Right atrium auricular region (tissue), 2 donors: ENCODE results near the gene PGBD1. TPM values are rescaled to one million over a fixed set of nuclear protein-coding genes. Genes with fewer than 3 reads are reported as not detected.

ENCODE experiments used
- DNase-seq: peaks from one replicate; pipeline ENCODE4 v3.0.0-alpha.2; 2019; ENCODE audit warnings: low spot score
- H3K27ac ChIP-seq, 2 donors: fragments of 200-600 bp; sonication (generic); 1 replicate in 1 of 2; 2 replicates in 1 of 2; pipeline ENCODE4 v1.5.1; 2016 to 2019
- H3K27me3 ChIP-seq, 2 donors: fragments of 200-600 bp; sonication (generic); one replicate each; pipeline versions ENCODE4 v1.5.1 to v1.6.0; 2017 to 2019
- H3K36me3 ChIP-seq: fragments of 200-600 bp; sonication (generic); one replicate; pipeline ENCODE4 v1.5.1; 2016
- H3K4me1 ChIP-seq, 2 donors: fragments of 200-600 bp; sonication (generic); one replicate each; pipeline versions ENCODE4 v1.5.1 to v1.6.0; 2017 to 2019
- H3K4me3 ChIP-seq, 2 donors: fragments of 200-600 bp; sonication (generic); 1 replicate in 1 of 2; 2 replicates in 1 of 2; pipeline ENCODE4 v1.5.1; 2017 to 2019; ENCODE audit warnings: mild to moderate bottlenecking in 1 of 2, moderate library complexity in 1 of 2
- H3K9me3 ChIP-seq, 2 donors: fragments of 200-600 bp; sonication (generic); one replicate each; pipeline ENCODE4 v1.5.1; 2019
- total RNA-seq, 2 donors: library from RNA; depleted of rRNA; stranded (reverse); fragments of >200 nt; gene quantifications; one replicate each; pipeline ENCODE4 v1.1.0, GENCODE V29; 2016
- TF ChIP-seq, protein P1 (sequence below), 2 donors: fragments of 200-600 bp; sonication (generic); IDR thresholded peaks; one replicate each; pipeline ENCODE4 v1.5.1; 2019; ENCODE audit warnings: antibody characterized with exemption in 2 of 2

PGBD1 gene
- total RNA-seq, 2 donors from 2014 or later = 1.8 to 4.1 TPM

DNA sequence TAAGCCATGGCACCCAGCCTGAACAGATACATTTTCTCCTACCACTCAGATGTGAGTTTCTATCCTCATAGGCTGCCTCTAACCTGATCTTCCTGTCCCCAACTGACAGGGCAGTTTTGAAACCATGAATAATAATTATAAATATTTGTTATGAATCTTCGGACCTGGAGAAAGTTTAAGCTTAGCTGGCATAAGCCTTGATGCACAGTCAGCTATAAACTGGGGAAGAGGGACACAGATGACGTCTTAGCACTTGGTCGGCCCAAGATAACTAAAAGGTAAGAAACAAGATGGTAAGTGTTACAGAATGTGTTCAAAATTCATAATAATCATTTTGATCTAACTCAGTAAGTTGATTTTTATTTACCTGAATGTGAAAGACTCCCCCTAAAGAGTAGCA, 37.4 kb upstream of the PGBD1 start:
- TF ChIP-seq, protein P1, sequence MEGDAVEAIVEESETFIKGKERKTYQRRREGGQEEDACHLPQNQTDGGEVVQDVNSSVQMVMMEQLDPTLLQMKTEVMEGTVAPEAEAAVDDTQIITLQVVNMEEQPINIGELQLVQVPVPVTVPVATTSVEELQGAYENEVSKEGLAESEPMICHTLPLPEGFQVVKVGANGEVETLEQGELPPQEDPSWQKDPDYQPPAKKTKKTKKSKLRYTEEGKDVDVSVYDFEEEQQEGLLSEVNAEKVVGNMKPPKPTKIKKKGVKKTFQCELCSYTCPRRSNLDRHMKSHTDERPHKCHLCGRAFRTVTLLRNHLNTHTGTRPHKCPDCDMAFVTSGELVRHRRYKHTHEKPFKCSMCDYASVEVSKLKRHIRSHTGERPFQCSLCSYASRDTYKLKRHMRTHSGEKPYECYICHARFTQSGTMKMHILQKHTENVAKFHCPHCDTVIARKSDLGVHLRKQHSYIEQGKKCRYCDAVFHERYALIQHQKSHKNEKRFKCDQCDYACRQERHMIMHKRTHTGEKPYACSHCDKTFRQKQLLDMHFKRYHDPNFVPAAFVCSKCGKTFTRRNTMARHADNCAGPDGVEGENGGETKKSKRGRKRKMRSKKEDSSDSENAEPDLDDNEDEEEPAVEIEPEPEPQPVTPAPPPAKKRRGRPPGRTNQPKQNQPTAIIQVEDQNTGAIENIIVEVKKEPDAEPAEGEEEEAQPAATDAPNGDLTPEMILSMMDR (IDR thresholded peaks at IDR 0.05) = no peak
- H3K4me1 ChIP-seq = no peaks in the 10 kb centered on the region
- no peak for DNase-seq

DNA sequence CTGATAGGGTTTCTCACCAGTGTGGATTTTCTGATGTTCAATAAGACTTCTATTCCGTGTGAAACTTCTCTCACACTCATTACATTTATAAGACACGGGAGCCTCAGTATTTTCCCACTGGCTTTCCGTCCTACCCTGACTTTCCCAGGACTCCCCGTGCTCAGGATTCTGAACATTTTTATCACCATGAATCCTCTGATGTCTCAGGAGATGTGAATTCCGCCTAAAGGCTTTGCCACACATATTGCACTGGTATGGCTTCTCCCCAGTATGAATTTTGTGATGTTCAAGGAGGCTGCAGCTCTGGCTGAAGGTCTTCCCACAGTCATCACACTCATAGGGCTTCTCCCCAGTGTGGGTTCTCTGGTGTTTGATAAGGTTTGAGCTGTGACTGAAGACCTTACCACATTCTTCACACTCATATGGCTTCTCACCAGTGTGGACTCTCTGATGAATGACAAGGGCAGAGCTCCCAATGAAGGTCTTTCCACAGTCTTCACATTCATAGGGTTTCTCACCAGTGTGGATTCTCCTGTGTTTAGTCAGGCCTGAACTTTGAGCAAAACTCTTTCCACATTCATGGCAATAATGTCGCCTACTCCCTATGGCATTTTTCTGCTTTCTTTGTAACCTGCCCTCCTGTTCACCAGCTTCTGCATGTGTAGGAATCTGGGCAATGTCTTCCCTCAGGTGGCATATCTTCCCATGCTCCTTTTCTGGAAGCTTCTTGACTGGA, 36.0 kb upstream of the PGBD1 start:
- peaks cover 0 to 4% of the 10 kb centered on the region in 2 donors for H3K4me1 ChIP-seq
- no peaks in the 10 kb centered on the region for H3K9me3 ChIP-seq
- no peak for DNase-seq
- H3K27me3 ChIP-seq = no peaks in the 10 kb centered on the region
- H3K27ac ChIP-seq = no peak overlapping the region
- H3K36me3 ChIP-seq = peaks cover 42% of the 10 kb centered on the region
- TF ChIP-seq, protein P1 (IDR thresholded peaks at IDR 0.05) = no peak
- H3K4me3 ChIP-seq = no peak overlapping the region

More for the DNA sequence above, 37.4 kb upstream of the PGBD1 start:
- Histone ChIP-seq H3K27ac (no peak overlapping the region), H3K36me3 (peaks cover 42% of the 10 kb centered on the region), H3K27me3 (no peaks in the 10 kb centered on the region), H3K9me3 (no peaks in the 10 kb centered on the region), H3K4me3 (no peak overlapping the region)

DNA sequence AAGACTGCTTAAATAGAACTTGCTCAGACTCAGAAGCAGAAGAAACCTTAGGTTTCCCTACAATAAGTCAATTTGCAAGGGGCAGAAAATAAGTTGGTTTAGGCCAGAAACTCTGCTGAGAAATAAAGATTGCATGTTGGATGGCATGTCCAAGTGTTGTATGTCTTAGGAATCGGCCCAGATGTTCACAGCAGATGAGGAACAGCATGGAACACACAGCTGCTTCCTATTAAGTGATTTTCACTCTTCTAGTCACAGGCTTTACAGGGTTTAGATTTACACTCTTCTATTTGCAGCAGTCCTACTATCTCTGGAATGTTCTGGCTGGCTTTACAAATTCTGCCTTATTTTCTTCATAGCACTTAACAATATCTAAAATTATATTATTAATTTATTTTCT, 32.5 kb upstream of the PGBD1 start:
- Histone ChIP-seq H3K27me3 (no peaks in the 10 kb centered on the region), H3K27ac (no peak overlapping the region), H3K4me3 (no peak overlapping the region), H3K36me3 (peaks cover 42% of the 10 kb centered on the region), H3K4me1 (peaks cover 0 to 20% of the 10 kb centered on the region in 2 donors), H3K9me3 (no peaks in the 10 kb centered on the region)
- TF ChIP-seq, protein P1 (IDR thresholded peaks at IDR 0.05) = no peak
- no peak for DNase-seq

DNA sequence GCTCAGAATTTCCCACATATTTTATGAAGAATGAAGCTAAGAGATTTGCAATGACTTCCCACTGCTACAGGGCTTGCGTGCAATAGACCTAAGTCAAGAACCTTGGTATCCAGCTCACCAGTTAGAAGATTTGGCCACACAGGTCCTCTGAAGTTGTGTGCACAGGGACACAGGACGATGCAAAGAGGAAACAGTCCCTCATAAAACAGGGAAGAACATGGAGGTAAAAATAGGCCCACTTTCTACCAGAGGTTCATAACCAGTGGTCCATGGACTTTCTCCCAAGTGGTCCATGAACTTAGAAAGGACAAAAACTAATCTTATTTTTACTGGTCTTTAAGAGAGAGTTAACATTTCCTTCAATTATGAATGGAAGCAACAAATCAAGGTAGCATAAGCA, 30.6 kb upstream of the PGBD1 start:
- peak overlapping the region in 1 of 2 donors; percentile 82 for H3K4me3 ChIP-seq
- no peak for DNase-seq
- TF ChIP-seq, protein P1 (IDR thresholded peaks at IDR 0.05) = no peak
- no peaks in the 10 kb centered on the region for H3K27me3 ChIP-seq
- no peaks in the 10 kb centered on the region for H3K9me3 ChIP-seq
- peaks cover 0 to 20% of the 10 kb centered on the region in 2 donors for H3K4me1 ChIP-seq
- no peak overlapping the region for H3K27ac ChIP-seq
- peaks cover 24% of the 10 kb centered on the region for H3K36me3 ChIP-seq

DNA sequence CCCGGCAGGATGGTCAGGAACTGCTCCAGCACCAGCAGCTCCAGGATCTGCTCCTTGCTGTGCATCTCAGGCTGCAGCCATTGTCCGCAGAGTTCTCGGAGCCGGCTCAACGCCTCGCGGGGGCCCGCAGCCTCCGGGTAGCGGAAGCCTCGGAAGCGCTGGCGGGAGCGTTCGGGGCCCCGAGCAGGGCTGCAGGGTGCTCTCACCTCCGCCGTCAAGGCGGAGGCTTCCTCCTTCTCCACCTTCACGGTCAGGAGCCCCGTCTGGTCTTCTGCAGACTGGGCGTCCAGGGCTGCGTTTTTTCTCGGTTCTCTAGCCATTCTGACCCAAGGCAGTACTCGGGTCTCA, 29.7 kb upstream of the PGBD1 start:
- no peak for DNase-seq

More for the DNA sequence above, 29.7 kb upstream of the PGBD1 start:
- Histone ChIP-seq H3K4me1 (peaks cover 0 to 20% of the 10 kb centered on the region in 2 donors), H3K4me3 (peak overlapping the region; percentile 73 to 82), H3K36me3 (peaks cover 15% of the 10 kb centered on the region), H3K9me3 (no peaks in the 10 kb centered on the region), H3K27me3 (no peaks in the 10 kb centered on the region), H3K27ac (peak overlapping the region; percentile 42 to 63)
- TF ChIP-seq, protein P1 (IDR thresholded peaks at IDR 0.05) = no peak
